Astrocyte (in vitro differentiated cells and primary cell): Measurements from ENCODE around the gene PRXL2B.

Experiments used
- EZH2 ChIP-seq: IDR thresholded peaks from 2 replicates; pipeline ENCODE4 v1.6.1; 2012; ENCODE audit warnings: mild to moderate bottlenecking, low read length, inconsistent platforms; ENCODE audit not compliant: insufficient read depth
- TF ChIP-seq, protein P1 (sequence below): IDR thresholded peaks from 2 replicates; pipeline ENCODE4 v1.5.1; 2011; ENCODE audit warnings: low read depth, mild to moderate bottlenecking, inconsistent platforms, low read length, moderate library complexity; ENCODE audit not compliant: insufficient read depth

GRCh38 chr1:2595261-2595811, 8.8 kb downstream of the PRXL2B start:
- TF ChIP-seq, protein P1, sequence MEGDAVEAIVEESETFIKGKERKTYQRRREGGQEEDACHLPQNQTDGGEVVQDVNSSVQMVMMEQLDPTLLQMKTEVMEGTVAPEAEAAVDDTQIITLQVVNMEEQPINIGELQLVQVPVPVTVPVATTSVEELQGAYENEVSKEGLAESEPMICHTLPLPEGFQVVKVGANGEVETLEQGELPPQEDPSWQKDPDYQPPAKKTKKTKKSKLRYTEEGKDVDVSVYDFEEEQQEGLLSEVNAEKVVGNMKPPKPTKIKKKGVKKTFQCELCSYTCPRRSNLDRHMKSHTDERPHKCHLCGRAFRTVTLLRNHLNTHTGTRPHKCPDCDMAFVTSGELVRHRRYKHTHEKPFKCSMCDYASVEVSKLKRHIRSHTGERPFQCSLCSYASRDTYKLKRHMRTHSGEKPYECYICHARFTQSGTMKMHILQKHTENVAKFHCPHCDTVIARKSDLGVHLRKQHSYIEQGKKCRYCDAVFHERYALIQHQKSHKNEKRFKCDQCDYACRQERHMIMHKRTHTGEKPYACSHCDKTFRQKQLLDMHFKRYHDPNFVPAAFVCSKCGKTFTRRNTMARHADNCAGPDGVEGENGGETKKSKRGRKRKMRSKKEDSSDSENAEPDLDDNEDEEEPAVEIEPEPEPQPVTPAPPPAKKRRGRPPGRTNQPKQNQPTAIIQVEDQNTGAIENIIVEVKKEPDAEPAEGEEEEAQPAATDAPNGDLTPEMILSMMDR: no peak
- no peak for TF ChIP-seq EZH2
